Neural cell (in vitro differentiated cells): ENCODE results near the gene CROCC2. TPM values are rescaled to one million over a fixed set of nuclear protein-coding genes. Genes with fewer than 3 reads are reported as not detected.

Experiments used
- H2AFZ ChIP-seq: fragments of 200-600, 300-800 bp; sonication (generic), shearing (Covaris generic); 2 replicates; pipeline ENCODE4 v1.6.0; 2014; ENCODE audit warnings: low read depth, mild to moderate bottlenecking, antibody characterized with exemption, low read length, moderate library complexity
- H3F3A ChIP-seq: fragments of 200-600 bp; shearing (Covaris generic); 2 replicates; pipeline ENCODE4 v1.6.1; 2016; ENCODE audit warnings: mild to moderate bottlenecking, moderate library complexity, mixed read lengths, antibody characterized with exemption, low read length; ENCODE audit not compliant: insufficient read depth, poor library complexity, severe bottlenecking
- H3K27ac ChIP-seq: fragments of 200-600, 300-800 bp; sonication (generic), shearing (Covaris generic); 2 replicates; pipeline ENCODE4 v1.5.1; 2014; ENCODE audit warnings: mild to moderate bottlenecking, low read length, moderate library complexity
- H3K27me3 ChIP-seq: fragments of 300-800, 200-600 bp; sonication (generic), shearing (Covaris generic); 2 replicates; pipeline ENCODE4 v1.6.0; 2014; ENCODE audit warnings: mild to moderate bottlenecking, low read depth, low read length, moderate library complexity; ENCODE audit not compliant: insufficient read depth
- H3K36me3 ChIP-seq: fragments of 300-800, 200-600 bp; sonication (generic), shearing (Covaris generic); 2 replicates; pipeline ENCODE4 v1.5.1; 2014; ENCODE audit warnings: mild to moderate bottlenecking, antibody characterized with exemption, low read length, moderate library complexity; ENCODE audit not compliant: insufficient read depth
- H3K4me2 ChIP-seq: fragments of 300-800, 200-600 bp; sonication (generic), shearing (Covaris generic); 2 replicates; pipeline ENCODE4 v1.6.0; 2014; ENCODE audit warnings: mild to moderate bottlenecking, low read length
- H3K4me3 ChIP-seq: fragments of 300-800, 200-600 bp; sonication (generic), shearing (Covaris generic); 2 replicates; pipeline ENCODE4 v1.5.1; 2014; ENCODE audit warnings: mild to moderate bottlenecking, low read length, moderate library complexity
- H3K79me2 ChIP-seq: fragments of 200-600 bp; shearing (Covaris generic); replicated peaks from 2 replicates; pipeline ENCODE4 v1.6.0; 2014; ENCODE audit warnings: mild to moderate bottlenecking, low read length, moderate library complexity; ENCODE audit not compliant: insufficient read depth
- H3K9ac ChIP-seq: fragments of 300-800, 200-600 bp; sonication (generic), shearing (Covaris generic); 2 replicates; pipeline ENCODE4 v1.6.1; 2016; ENCODE audit warnings: mild to moderate bottlenecking, low read length, mixed read lengths
- H3K9me2 ChIP-seq: fragments of 200-600 bp; shearing (Covaris generic); 2 replicates; pipeline ENCODE4 v1.6.1; 2016; ENCODE audit warnings: mild to moderate bottlenecking, low read length, mixed read lengths; ENCODE audit not compliant: insufficient read depth
- H3K9me3 ChIP-seq: fragments of 200-600, 300-800 bp; sonication (generic), shearing (Covaris generic); 2 replicates; pipeline ENCODE4 v1.6.1; 2016; ENCODE audit warnings: mild to moderate bottlenecking, mixed run types, low read length, moderate library complexity, mixed read lengths
- H4K20me1 ChIP-seq: fragments of 200-600 bp; shearing (Covaris generic); 2 replicates; pipeline ENCODE4 v1.6.1; 2016; ENCODE audit warnings: mild to moderate bottlenecking, mixed run types; ENCODE audit not compliant: insufficient read depth
- CTCF ChIP-seq: fragments of 450-650 bp; IDR thresholded peaks from 2 replicates; pipeline ENCODE4 v1.5.1; 2014; ENCODE audit warnings: antibody characterized with exemption, mild to moderate bottlenecking, moderate library complexity; ENCODE audit not compliant: poor library complexity, severe bottlenecking
- EP300 ChIP-seq: fragments of 450-650 bp; conservative IDR thresholded peaks from 2 replicates; pipeline ENCODE4 v1.6.1; 2014; ENCODE audit warnings: antibody characterized with exemption, mild to moderate bottlenecking, moderate library complexity; ENCODE audit not compliant: poor library complexity, severe bottlenecking
- EZH2 ChIP-seq: fragments of 200-600, 300-800 bp; shearing (Covaris generic), sonication (generic); IDR thresholded peaks from 2 replicates; pipeline ENCODE4 v1.6.1; 2014; ENCODE audit warnings: antibody characterized with exemption, low read length, borderline replicate concordance, mild to moderate bottlenecking; ENCODE audit not compliant: insufficient read depth, poor library complexity, severe bottlenecking
- MXI1 ChIP-seq: fragments of 450-650 bp; conservative IDR thresholded peaks from 2 replicates; pipeline ENCODE4 v1.6.1; 2014; ENCODE audit warnings: antibody characterized with exemption, mild to moderate bottlenecking; ENCODE audit not compliant: poor library complexity, severe bottlenecking
- POLR2AphosphoS5 ChIP-seq: IDR thresholded peaks from 2 replicates; pipeline ENCODE4 v1.6.1; 2012
- RAD21 ChIP-seq: fragments of 450-650 bp; conservative IDR thresholded peaks from 2 replicates; pipeline ENCODE4 v1.6.1; 2014; ENCODE audit warnings: antibody characterized with exemption, mild to moderate bottlenecking, moderate library complexity
- SMC3 ChIP-seq: fragments of 450-650 bp; conservative IDR thresholded peaks from 2 replicates; pipeline ENCODE4 v1.6.1; 2014; ENCODE audit warnings: antibody characterized with exemption, mild to moderate bottlenecking, moderate library complexity; ENCODE audit not compliant: poor library complexity
- TAF1 ChIP-seq: IDR thresholded peaks from 2 replicates; pipeline ENCODE4 v1.6.1; 2012; ENCODE audit warnings: low read depth
- polyA plus RNA-seq: library from polyadenylated mRNA; depleted of rRNA; stranded (reverse); fragments of >200 nt; gene quantifications from 2 replicates; pipeline ENCODE4 v1.2.3, GENCODE V29; 2014
- TF ChIP-seq, protein P1 (sequence below): IDR thresholded peaks from 2 replicates; pipeline ENCODE4 v1.6.1; 2012; ENCODE audit warnings: borderline replicate concordance

The CROCC2 gene
- polyA plus RNA-seq, 1 donor from 2014 or later, result 0.09 TPM

- Histone ChIP-seq H3K4me3 (no peak overlapping the region), H4K20me1 (no peaks in the 10 kb centered on the region), H3F3A (no peaks in the 10 kb centered on the region), H3K36me3 (no peaks in the 10 kb centered on the region), H3K27me3 (no peaks in the 10 kb centered on the region), H3K9ac (no peak overlapping the region), H3K27ac (no peak overlapping the region), H3K9me2 (no peaks in the 10 kb centered on the region), H2AFZ (no peak overlapping the region), H3K4me2 (no peak overlapping the region), H3K79me2 (no peaks in the 10 kb centered on the region), H3K9me3 (no peaks in the 10 kb centered on the region)
- TF ChIP-seq EZH2 (no peak), EP300 (no peak), POLR2AphosphoS5 (no peak), TAF1 (no peak), MXI1 (no peak), RAD21 (no peak), CTCF (no peak)
- TF ChIP-seq, protein P1, sequence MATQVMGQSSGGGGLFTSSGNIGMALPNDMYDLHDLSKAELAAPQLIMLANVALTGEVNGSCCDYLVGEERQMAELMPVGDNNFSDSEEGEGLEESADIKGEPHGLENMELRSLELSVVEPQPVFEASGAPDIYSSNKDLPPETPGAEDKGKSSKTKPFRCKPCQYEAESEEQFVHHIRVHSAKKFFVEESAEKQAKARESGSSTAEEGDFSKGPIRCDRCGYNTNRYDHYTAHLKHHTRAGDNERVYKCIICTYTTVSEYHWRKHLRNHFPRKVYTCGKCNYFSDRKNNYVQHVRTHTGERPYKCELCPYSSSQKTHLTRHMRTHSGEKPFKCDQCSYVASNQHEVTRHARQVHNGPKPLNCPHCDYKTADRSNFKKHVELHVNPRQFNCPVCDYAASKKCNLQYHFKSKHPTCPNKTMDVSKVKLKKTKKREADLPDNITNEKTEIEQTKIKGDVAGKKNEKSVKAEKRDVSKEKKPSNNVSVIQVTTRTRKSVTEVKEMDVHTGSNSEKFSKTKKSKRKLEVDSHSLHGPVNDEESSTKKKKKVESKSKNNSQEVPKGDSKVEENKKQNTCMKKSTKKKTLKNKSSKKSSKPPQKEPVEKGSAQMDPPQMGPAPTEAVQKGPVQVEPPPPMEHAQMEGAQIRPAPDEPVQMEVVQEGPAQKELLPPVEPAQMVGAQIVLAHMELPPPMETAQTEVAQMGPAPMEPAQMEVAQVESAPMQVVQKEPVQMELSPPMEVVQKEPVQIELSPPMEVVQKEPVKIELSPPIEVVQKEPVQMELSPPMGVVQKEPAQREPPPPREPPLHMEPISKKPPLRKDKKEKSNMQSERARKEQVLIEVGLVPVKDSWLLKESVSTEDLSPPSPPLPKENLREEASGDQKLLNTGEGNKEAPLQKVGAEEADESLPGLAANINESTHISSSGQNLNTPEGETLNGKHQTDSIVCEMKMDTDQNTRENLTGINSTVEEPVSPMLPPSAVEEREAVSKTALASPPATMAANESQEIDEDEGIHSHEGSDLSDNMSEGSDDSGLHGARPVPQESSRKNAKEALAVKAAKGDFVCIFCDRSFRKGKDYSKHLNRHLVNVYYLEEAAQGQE, result no peak
These were observed 27.0 kb upstream of the CROCC2 start for GRCh38 chr2:240879105-240879504.

DNA sequence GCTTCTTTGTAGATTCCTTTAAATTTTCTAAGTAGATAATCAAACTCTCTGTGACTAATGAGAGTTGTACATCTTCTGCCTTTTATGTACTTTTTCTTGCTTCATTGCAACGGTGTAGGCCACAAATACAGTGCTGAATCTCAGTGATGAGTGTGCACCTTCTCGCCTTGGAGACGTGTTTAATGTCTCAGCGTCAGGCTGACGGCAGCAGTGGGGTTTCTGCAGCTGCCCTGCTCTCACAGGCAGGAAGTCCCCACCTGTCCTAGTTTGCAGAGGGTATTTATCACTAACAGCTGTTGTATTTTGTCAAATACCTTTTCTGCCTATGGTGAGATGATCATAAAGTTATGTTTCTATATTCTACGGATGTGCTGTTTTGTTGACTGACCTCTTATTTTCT is 24.2 kb upstream of the CROCC2 start:
- Histone ChIP-seq H3K9me2 (no peaks in the 10 kb centered on the region), H3K27me3 (no peaks in the 10 kb centered on the region), H3K9me3 (no peaks in the 10 kb centered on the region), H3K36me3 (no peaks in the 10 kb centered on the region), H3F3A (no peaks in the 10 kb centered on the region), H3K79me2 (no peaks in the 10 kb centered on the region), H3K4me2 (no peak overlapping the region), H3K9ac (no peak overlapping the region), H2AFZ (no peak overlapping the region), H3K4me3 (no peak overlapping the region), H3K27ac (no peak overlapping the region), H4K20me1 (no peaks in the 10 kb centered on the region)
- TF ChIP-seq EP300, result no peak

DNA sequence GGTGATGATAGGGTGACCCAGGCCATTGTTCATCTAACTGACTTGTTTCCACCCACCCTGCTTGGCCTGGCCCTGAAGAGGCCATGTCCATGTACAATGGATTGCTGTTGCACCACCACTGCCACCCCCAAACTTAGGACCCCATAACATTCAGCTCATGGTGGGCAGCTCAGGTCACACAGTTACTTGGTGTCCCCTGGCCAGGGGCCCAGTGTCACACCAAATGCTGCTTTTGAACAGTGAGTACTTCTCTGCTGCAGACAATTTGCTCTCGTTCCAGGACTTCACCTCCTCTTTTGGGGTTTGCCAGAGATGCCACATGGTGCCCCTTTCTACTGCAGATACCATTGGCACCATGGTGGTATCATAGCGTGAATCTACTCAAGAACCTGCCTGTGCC is 21.9 kb upstream of the CROCC2 start:
- no peaks in the 10 kb centered on the region for H3K36me3 ChIP-seq
- no peaks in the 10 kb centered on the region for H3K79me2 ChIP-seq
- H3K9ac ChIP-seq, result no peak overlapping the region
- no peak overlapping the region for H3K4me2 ChIP-seq
- no peak overlapping the region for H3K4me3 ChIP-seq
- H3K27me3 ChIP-seq, result no peaks in the 10 kb centered on the region
- H3K9me2 ChIP-seq, result no peaks in the 10 kb centered on the region
- H4K20me1 ChIP-seq, result no peaks in the 10 kb centered on the region
- H3K27ac ChIP-seq, result no peak overlapping the region
- no peaks in the 10 kb centered on the region for H3K9me3 ChIP-seq
- no peak for TF ChIP-seq SMC3
- TF ChIP-seq POLR2AphosphoS5, result no peak
- TF ChIP-seq, protein P1, result no peak
- TF ChIP-seq MXI1, result no peak
- TF ChIP-seq EZH2, result no peak
- TF ChIP-seq TAF1, result no peak
- TF ChIP-seq RAD21, result no peak
- no peak for TF ChIP-seq CTCF
- TF ChIP-seq EP300, result no peak
- no peaks in the 10 kb centered on the region for H3F3A ChIP-seq
- H2AFZ ChIP-seq, result no peak overlapping the region
